Anterior cingulate cortex (tissue), 58 donors: ENCODE measurements around the gene SNAP91.
"Not testable (repeated sequence)": the region's sequence is repeated elsewhere in the genome, so short reads cannot be mapped to it uniquely, and the experiment has no call there.

Experiments used
- DNase-seq, 58 donors: peaks; one replicate each; lab custom pipeline; 2025; lab: John Stamatoyannopoulos, UW

SNAP91 gene

DNA sequence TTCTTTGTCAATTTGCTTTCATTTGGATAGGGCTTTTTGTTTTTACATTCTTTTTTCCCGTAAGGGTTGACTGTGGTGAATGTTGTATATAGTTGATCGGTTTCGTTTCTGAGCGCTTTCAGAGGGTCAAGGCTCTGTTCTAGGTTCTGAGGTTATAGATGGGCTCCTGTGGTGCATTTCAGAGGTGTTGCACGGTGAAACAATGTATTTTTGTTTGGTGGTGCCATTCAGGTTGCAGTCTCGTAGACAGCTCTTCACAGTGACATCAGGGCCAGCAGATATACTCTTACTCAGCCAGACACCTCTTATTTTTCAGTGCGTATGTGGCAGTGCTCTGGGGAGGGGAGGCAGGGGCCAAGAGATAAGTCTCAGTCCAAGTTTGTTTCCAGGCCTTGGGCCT is 72.1 kb downstream of the SNAP91 start:
- DNase-seq, result no peak

- no peak for DNase-seq
Observed at GRCh38 chr6:83633609-83634008, 75.3 kb downstream of the SNAP91 start.

GRCh38 chr6:83633149-83633548 is 75.8 kb downstream of the SNAP91 start:
- DNase-seq, result no peak

DNA sequence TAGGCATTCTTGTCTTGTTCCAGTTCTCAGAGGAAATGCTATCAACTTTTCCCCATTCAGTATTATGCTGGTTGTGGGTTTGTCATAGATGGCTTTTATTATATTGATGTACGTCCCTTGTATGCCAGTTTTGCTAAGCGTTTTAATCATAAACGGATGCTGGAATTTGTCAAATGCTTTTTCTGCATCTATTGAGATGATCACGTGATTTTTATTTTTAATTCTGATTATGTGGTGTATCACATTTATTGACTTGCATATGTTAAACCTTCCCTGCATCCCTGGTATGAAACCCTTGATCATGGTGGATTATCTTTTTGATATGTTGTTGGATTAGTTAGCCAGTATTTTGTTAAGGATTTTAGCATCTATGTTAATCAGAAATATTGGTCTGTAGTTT is 79.0 kb downstream of the SNAP91 start:
- DNase-seq, result not testable (repeated sequence)

GRCh38 chr6:83615025-83615999 is 93.6 kb downstream of the SNAP91 start:
- DNase-seq, result no peak

DNA sequence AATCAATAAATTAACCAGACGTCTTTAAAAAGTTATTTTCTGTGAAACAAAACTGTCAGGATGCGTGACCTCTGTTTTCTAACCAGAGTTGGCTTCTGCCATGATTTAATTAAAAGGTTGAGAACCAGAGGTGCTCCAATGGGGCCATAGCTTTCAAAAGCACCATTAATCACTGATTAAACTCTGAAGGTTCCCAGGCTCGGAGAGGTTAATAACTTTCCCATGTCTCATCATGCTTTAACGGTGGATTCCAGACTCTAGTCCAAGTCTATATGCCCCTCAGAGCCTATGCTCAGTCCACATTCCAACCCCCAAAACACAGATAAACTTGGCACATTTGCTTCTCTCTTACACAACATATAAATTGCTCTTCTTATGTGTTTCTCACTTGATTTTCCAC is 95.5 kb downstream of the SNAP91 start:
- no peak for DNase-seq

- no peak for DNase-seq
Observed at GRCh38 chr6:83609248-83609647, 99.7 kb downstream of the SNAP91 start.

DNA sequence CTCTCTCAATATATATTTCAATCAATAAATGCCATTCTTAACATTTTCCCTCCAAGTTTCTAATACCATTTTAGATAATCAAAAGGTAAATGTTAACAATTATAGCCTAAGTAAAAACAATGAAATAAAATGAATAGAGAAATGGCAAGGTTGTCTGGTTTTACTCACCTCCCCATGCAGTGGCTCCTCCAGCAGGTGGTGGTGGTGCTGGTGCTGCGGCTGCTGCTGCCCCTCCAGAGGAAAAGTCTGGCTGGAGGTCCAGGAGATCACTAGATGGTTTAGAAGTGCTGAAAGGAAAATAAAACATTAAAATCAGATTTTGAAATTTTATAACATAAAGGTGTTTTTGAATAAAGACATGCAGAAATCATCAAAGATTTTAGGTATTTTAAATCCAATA is 103.4 kb downstream of the SNAP91 start:
- no peak for DNase-seq

DNA sequence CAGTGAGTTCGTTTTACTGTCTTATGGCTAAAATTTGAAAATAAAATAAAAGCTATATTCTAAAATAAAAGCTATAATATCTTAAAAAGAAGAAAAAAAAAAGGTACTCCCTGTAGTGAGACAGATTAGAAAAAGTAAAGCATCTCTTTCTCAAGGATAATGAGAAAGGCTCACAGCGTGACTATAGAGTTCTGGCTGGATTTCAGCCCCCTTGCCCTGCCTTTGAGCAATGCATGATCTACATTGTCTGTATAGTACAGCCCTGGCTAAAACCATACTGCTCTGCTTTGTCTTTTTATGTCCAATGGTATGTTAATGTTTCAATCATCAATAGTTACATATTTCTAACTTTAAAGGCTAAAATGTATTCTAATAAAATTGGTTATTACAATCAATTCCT is 105.3 kb downstream of the SNAP91 start:
- no peak for DNase-seq

DNA sequence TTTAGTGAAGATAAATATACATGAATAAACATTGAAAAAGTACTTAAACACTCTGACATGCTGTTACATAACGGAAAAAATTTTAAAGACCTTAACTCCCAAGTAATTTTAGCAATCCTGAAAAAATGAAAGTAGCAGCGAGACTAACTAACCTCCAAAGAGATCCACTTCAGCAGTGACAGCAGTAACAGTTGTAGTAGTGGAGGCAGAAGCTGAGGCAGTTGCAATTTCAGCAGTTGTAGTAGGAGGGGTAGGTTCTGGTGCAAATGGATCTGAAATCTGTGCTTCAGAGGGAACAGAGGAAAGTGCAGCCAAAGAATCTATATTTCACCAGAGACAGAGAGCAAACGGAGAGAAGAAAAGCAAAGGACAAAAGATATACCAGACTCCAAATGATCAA is 107.8 kb downstream of the SNAP91 start:
- peak in 2 of 58 donors; percentile 8 to 22 for DNase-seq

GRCh38 chr6:83600459-83600858 is 108.4 kb downstream of the SNAP91 start:
- DNase-seq, result no peak

GRCh38 chr6:83597511-83597910 is 111.4 kb downstream of the SNAP91 start:
- DNase-seq, result no peak

DNA sequence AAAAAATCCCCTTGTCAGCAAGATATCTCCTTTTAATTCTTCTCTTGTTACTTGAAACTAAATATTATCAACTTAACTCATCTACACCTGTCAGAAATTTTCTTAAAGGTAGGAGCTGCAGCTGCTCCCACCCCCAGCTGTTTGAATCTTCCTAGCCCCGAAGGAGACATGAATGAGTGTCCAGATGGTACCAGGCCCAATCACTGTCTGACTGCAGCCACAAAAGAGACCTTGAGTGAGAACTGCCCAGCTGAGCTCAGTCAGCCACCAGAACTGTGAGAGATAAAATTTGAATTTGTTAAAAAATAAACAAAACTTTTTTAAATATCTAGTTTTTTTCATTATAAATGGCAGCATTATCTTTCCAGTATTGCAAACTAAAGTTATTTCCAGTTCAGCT is 111.8 kb downstream of the SNAP91 start:
- DNase-seq, result no peak

GRCh38 chr6:83594941-83595340 is 114.0 kb downstream of the SNAP91 start:
- DNase-seq, result no peak

GRCh38 chr6:83593395-83593785 is 115.5 kb downstream of the SNAP91 start:
- DNase-seq, result no peak

DNA sequence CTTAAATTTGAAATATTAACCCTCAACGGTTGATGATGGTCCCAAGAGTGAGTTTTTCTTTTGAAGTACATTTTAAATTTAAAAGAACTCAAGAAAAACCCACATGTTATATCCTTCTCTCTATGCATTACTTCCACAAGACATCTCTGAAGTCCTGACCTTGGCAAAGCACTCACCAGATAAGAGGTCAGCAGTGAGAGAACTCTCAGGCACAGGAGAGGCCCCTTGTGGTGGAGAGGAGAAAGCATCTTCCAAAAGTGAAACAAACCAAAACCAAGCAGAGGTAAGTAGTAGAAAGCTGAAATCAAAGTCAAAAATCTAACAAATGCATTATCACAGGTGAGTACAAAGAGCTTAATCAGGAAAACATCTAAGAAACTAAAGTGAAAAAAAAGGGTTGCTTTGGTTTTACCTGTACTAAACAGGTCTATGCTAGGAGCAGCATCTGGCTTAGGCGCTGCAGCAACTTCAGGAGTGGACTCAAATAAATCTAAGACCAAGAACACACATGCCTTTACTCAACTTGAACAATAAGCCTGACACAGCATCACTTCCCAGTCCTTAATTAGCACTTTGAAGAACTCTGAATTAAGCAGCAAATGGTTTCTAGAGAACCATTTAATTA is 116.0 kb downstream of the SNAP91 start:
- DNase-seq, result no peak

GRCh38 chr6:83590416-83590815 is 118.5 kb downstream of the SNAP91 start:
- no peak for DNase-seq

- DNase-seq, result no peak
Observed at GRCh38 chr6:83589076-83589475, 119.8 kb downstream of the SNAP91 start.

DNA sequence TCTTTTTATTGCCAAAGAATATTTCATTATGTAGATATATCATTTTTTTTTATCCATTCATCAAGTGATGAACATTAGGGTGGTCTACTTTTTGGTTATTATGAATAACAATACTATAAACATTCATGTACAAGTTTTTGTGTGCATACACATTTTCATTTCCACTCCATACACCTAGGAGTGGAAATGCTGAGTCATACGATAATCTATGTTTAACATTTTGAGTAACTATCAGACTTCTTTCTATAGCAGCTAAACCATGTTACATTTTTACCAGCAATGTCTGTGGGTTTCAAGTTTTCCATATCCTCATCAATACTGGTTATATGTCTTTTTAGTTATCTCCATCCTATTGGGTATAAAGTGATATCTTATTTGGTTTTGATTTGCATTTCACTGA is 130.8 kb downstream of the SNAP91 start:
- no peak for DNase-seq

- no peak for DNase-seq
Observed at GRCh38 chr6:83574783-83575182, 134.1 kb downstream of the SNAP91 start.

GRCh38 chr6:83571663-83572185 is 137.2 kb downstream of the SNAP91 start:
- DNase-seq, result not testable (repeated sequence)

DNA sequence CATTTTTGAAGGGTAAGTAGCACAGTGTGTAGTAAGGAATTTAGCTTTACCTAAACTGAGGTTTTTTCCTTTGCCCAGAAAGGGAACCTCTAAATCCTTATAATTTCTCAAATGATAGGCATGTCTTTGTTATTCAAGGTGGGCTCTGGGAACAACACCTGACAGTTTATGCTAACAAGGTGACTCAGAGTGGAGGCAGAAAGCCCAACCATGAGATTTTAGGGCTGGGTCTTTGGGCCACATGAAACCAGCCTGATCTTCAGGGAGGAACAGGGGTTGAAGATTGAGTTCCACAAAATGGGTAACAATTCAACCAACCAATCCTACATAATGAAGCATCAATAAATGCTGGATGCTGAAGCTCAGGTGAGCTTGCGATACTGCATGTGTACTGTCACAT is 149.9 kb downstream of the SNAP91 start:
- no peak for DNase-seq
